ENCODE data around the gene SMAD3. TPM values are rescaled to one million over a fixed set of nuclear protein-coding genes. Genes with fewer than 3 reads are reported as not detected.

SMAD3 gene
- total and polyA plus RNA-seq, 10 of the 15 experiments (the other 5 are each of a cell fraction or from before 2014, with no cell fraction given), result 5.6 to 43.2 (median 16.0) TPM

- in situ Hi-C loops (cut with MboI) (no loop called here), intact Hi-C loops (cut with micrococcal nuclease; ENCODE audit: unreplicated experiment) (loop anchor here (1.0 kb wide), 2 partner anchors 31 to 48 kb away; no protein-coding TSS in a partner anchor)
- CTCF ChIA-PET, result interaction anchor here (1.0 to 2.1 kb wide), 5 partner anchors 12 to 106 kb away, joined by 3 to 8 read pairs (median 5); no protein-coding TSS in a partner anchor
- peak; percentile 13 for FAIRE-seq
- H2AFZ ChIP-seq (ENCODE audit: control insufficient read depth, low read depth, low read length), result no peak overlapping the region
- TF ChIP-seq KLF5 (IDR thresholded peaks at IDR 0.05; ENCODE audit: partially characterized antibody) (no peak), BHLHE40 (IDR thresholded peaks at IDR 0.05; ENCODE audit: borderline replicate concordance in 1 of 2, low read depth in 2 of 2, low read length in 1 of 2) (peak in 1 of 2 experiments; percentile 74; a peak in 1 of 4 replicates), HCFC1 (IDR thresholded peaks at IDR 0.05; ENCODE audit: low read length) (0 out of 2 replicates have a peak, but pooled peaks have one; percentile 8)
- peak overlapping the region; percentile 21; the same call in 1 of the 2 replicates for H3K4me3 ChIP-seq
- RAD21 ChIA-PET (ENCODE audit: unreplicated experiment), result interaction anchor here (1.3 to 2.7 kb wide), 11 partner anchors 13 to 67 kb away, joined by 3 to 21 read pairs (median 6); no protein-coding TSS in a partner anchor
- 3% methylated on average over 3 of the region's 3 CpGs for WGBS (ENCODE audit: insufficient coverage, insufficient replicate concordance, low lambda C conversion rate, missing lambda C conversion rate)
- peaks cover 63% of the 10 kb centered on the region for H3K4me1 ChIP-seq (ENCODE audit: control insufficient read depth, insufficient read depth, low read length)
- H3K27me3 ChIP-seq (replicated peaks in 1 of 2; ENCODE audit: control insufficient read depth in 2 of 2, insufficient read depth in 2 of 2, low read length in 1 of 2), result no peaks in the 10 kb centered on the region
- H3K79me2 ChIP-seq (ENCODE audit: control insufficient read depth, insufficient read depth, low read length), result peaks cover 71% of the 10 kb centered on the region
- peak overlapping the region; percentile 89 for H3K27ac ChIP-seq (ENCODE audit: control insufficient read depth, insufficient read depth)
- SMC1A ChIA-PET (ENCODE audit: uncharacterized antibody, unreplicated experiment), result interaction anchor here (1.1 to 14.8 kb wide), 8 partner anchors 15 to 64 kb away, joined by 3 to 179 read pairs (median 5); no protein-coding TSS in a partner anchor
- peak; percentile 50 for ATAC-seq
- no peak for DNase-seq (ENCODE audit: low read depth, low spot score)
- no TSS peak for BruUV-seq (replicated peaks)
- peak overlapping the region; percentile 94 for H3K4me2 ChIP-seq (ENCODE audit: control insufficient read depth, insufficient read depth)
- H4K20me1 ChIP-seq (ENCODE audit: control insufficient read depth, insufficient read depth), result peaks cover 6% of the 10 kb centered on the region; the same call in 1 of the 2 replicates
- POLR2A ChIA-PET, result interaction anchor here (1.0 to 2.1 kb wide), 5 partner anchors 9 to 41 kb away, joined by 3 to 13 read pairs (median 4); no protein-coding TSS in a partner anchor
- no peaks in the 10 kb centered on the region for H3K9me3 ChIP-seq (replicated peaks; ENCODE audit: control insufficient read depth, insufficient read depth, low read length)
- no peak overlapping the region; the same call in 1 of the 2 replicates for H3K9ac ChIP-seq (ENCODE audit: control insufficient read depth, insufficient read depth, low read length)
- H3K36me3 ChIP-seq (ENCODE audit: control insufficient read depth in 2 of 2, insufficient read depth in 2 of 2, low read length in 1 of 2), result no peaks in the 10 kb centered on the region; a peak in 1 of 4 replicates
Observed at GRCh38 chr15:67133738-67134066, 68.3 kb downstream of the SMAD3 start.

GRCh38 chr15:67134067-67134838, 68.9 kb downstream of the SMAD3 start:
- Histone ChIP-seq H2AFZ (ENCODE audit: control insufficient read depth, low read depth, low read length) (peak overlapping the region; percentile 30; the same call in 1 of the 2 replicates), H3K79me2 (ENCODE audit: control insufficient read depth, insufficient read depth, low read length) (peaks cover 74% of the 10 kb centered on the region)
- CTCF ChIA-PET, result interaction anchor here (1.0 to 2.1 kb wide), 9 partner anchors 13 to 106 kb away, joined by 3 to 8 read pairs (median 4); no protein-coding TSS in a partner anchor
- TF ChIP-seq KLF5 (IDR thresholded peaks at IDR 0.05; ENCODE audit: partially characterized antibody) (no peak), RBBP5 (conservative IDR thresholded peaks at IDR 0.05) (no peak), ZBTB4 (CRISPR knock-in tag; IDR thresholded peaks at IDR 0.05) (no peak), BACH1 (IDR thresholded peaks at IDR 0.05; ENCODE audit: borderline replicate concordance) (no peak), RFX5 (IDR thresholded peaks at IDR 0.05; ENCODE audit: low read depth, low read length) (no peak), SRF (IDR thresholded peaks at IDR 0.05; ENCODE audit: low read depth in 2 of 2, low read length in 2 of 2) (no peak), BCL11A (IDR thresholded peaks at IDR 0.05; ENCODE audit: low read depth, low read length) (peak; percentile 23; the same call in 1 of the 2 replicates), ZNF274 (IDR thresholded peaks at IDR 0.05; ENCODE audit: insufficient read depth, insufficient read length) (no peak), ZNF384 (IDR thresholded peaks at IDR 0.05; ENCODE audit: borderline replicate concordance, low read depth, low read length) (no peak)

More at GRCh38 chr15:67134067-67134838, 68.9 kb downstream of the SMAD3 start:
- ATAC-seq (peak; percentile 89), FAIRE-seq (peak; percentile 84), DNase-seq (ENCODE audit: low read depth, low spot score) (no peak)
- Histone ChIP-seq H3K36me3 (ENCODE audit: control insufficient read depth in 2 of 2, insufficient read depth in 2 of 2, low read length in 1 of 2) (no peaks in the 10 kb centered on the region; a peak in 1 of 4 replicates), H3K4me3 (peak overlapping the region; percentile 51), H3K4me1 (ENCODE audit: control insufficient read depth, insufficient read depth, low read length) (peaks cover 67% of the 10 kb centered on the region), H4K20me1 (ENCODE audit: control insufficient read depth, insufficient read depth) (peaks cover 6% of the 10 kb centered on the region; the same call in 1 of the 2 replicates), H3K27ac (ENCODE audit: control insufficient read depth, insufficient read depth) (peak overlapping the region; percentile 89), H3K9me3 (replicated peaks; ENCODE audit: control insufficient read depth, insufficient read depth, low read length) (no peaks in the 10 kb centered on the region), H3K27me3 (replicated peaks in 1 of 2; ENCODE audit: control insufficient read depth in 2 of 2, insufficient read depth in 2 of 2, low read length in 1 of 2) (no peaks in the 10 kb centered on the region), H3K9ac (ENCODE audit: control insufficient read depth, insufficient read depth, low read length) (peak overlapping the region; percentile 76), H3K4me2 (ENCODE audit: control insufficient read depth, insufficient read depth) (peak overlapping the region; percentile 94)
- ChIA-PET POLR2A (interaction anchor here (0.7 to 2.1 kb wide), 15 partner anchors 9 to 50 kb away, joined by 3 to 13 read pairs (median 4); no protein-coding TSS in a partner anchor), SMC1A (ENCODE audit: uncharacterized antibody, unreplicated experiment) (interaction anchor here (0.7 to 14.8 kb wide), 13 partner anchors 9 to 105 kb away, joined by 3 to 179 read pairs (median 4); no protein-coding TSS in a partner anchor), RAD21 (ENCODE audit: unreplicated experiment) (interaction anchor here (0.8 to 2.7 kb wide), 16 partner anchors 10 to 170 kb away, joined by 3 to 21 read pairs (median 6); no protein-coding TSS in a partner anchor)
- BruUV-seq (replicated peaks), result TSS peak; percentile 79
- in situ Hi-C loops (cut with MboI), result no loop called here
- 0% methylated on average over 13 of the region's 13 CpGs for WGBS (ENCODE audit: insufficient coverage, insufficient replicate concordance, low lambda C conversion rate, missing lambda C conversion rate)
- intact Hi-C loops (cut with micrococcal nuclease; ENCODE audit: unreplicated experiment), result loop anchor here (1.0 kb wide), 2 partner anchors 32 to 49 kb away; no protein-coding TSS in a partner anchor
